H9 (cell line): ENCODE measurements around the gene KCNJ1. TPM values are rescaled to one million over a fixed set of nuclear protein-coding genes. Genes with fewer than 3 reads are reported as not detected.

ENCODE experiments used
- DNase-seq: peaks from one replicate; pipeline ENCODE4 v3.0.0-alpha.2; 2017
- H2AFZ ChIP-seq: one replicate; pipeline ENCODE4 v1.6.1; 2013; ENCODE audit warnings: mild to moderate bottlenecking, low read length, control low read depth, moderate library complexity
- H2AK5ac ChIP-seq: 2 replicates; pipeline ENCODE4 v1.6.1; 2013; ENCODE audit warnings: low read length, control low read depth, mixed read lengths; ENCODE audit not compliant: insufficient read length
- H2BK120ac ChIP-seq: one replicate; pipeline ENCODE4 v1.6.1; 2013; ENCODE audit warnings: low read depth, mild to moderate bottlenecking, low read length, control low read depth, inconsistent platforms; ENCODE audit not compliant: poor library complexity, severe bottlenecking
- H2BK12ac ChIP-seq: 2 replicates; pipeline ENCODE4 v1.6.1; 2013; ENCODE audit warnings: low read length, control low read depth, mixed read lengths, low read depth; ENCODE audit not compliant: insufficient read length
- H2BK15ac ChIP-seq: 2 replicates; pipeline ENCODE4 v1.6.1; 2013; ENCODE audit warnings: low read depth, low read length, control low read depth
- H2BK20ac ChIP-seq: one replicate; pipeline ENCODE4 v1.6.1; 2013; ENCODE audit warnings: low read depth, mild to moderate bottlenecking, low read length, control low read depth, inconsistent platforms; ENCODE audit not compliant: poor library complexity, severe bottlenecking
- H2BK5ac ChIP-seq: 2 replicates; pipeline ENCODE4 v1.6.1; 2013; ENCODE audit warnings: low read length, control low read depth, mixed read lengths; ENCODE audit not compliant: insufficient read length
- H3K14ac ChIP-seq: 2 replicates; pipeline ENCODE4 v1.6.1; 2013; ENCODE audit warnings: low read length, control low read depth; ENCODE audit not compliant: insufficient read depth
- H3K18ac ChIP-seq: 2 replicates; pipeline ENCODE4 v1.6.1; 2013; ENCODE audit warnings: low read depth, mild to moderate bottlenecking, mixed read lengths, low read length, control low read depth; ENCODE audit not compliant: insufficient read length
- H3K23ac ChIP-seq: 2 replicates; pipeline ENCODE4 v1.6.1; 2013; ENCODE audit warnings: low read length, control low read depth, mixed read lengths, low read depth; ENCODE audit not compliant: insufficient read length
- H3K23me2 ChIP-seq: 2 replicates; pipeline ENCODE4 v1.6.1; 2013; ENCODE audit warnings: low read depth, mild to moderate bottlenecking, mixed read lengths, low read length, control low read depth; ENCODE audit not compliant: insufficient read length, poor library complexity, severe bottlenecking
- H3K27ac ChIP-seq: 2 replicates; pipeline ENCODE4 v1.5.1; 2013; ENCODE audit warnings: low read length, control low read depth, mixed read lengths, low read depth; ENCODE audit not compliant: insufficient read length
- H3K27me3 ChIP-seq: 2 replicates; pipeline ENCODE4 v1.6.1; 2013; ENCODE audit warnings: low read length, control low read depth, inconsistent platforms; ENCODE audit not compliant: insufficient read depth
- H3K4ac ChIP-seq: 2 replicates; pipeline ENCODE4 v1.6.1; 2013; ENCODE audit warnings: low read depth, mild to moderate bottlenecking, control low read depth, inconsistent platforms, low read length, moderate library complexity
- H3K4me1 ChIP-seq: 2 replicates; pipeline ENCODE4 v1.6.1; 2013; ENCODE audit warnings: low read length, control low read depth, inconsistent platforms; ENCODE audit not compliant: insufficient read depth
- H3K4me2 ChIP-seq: 2 replicates; pipeline ENCODE4 v1.6.1; 2013; ENCODE audit warnings: low read length, control low read depth, mixed read lengths; ENCODE audit not compliant: insufficient read length, insufficient read depth
- H3K56ac ChIP-seq: 2 replicates; pipeline ENCODE4 v1.6.1; 2013; ENCODE audit warnings: low read depth, mild to moderate bottlenecking, mixed read lengths, low read length, control low read depth; ENCODE audit not compliant: insufficient read length
- H3K79me1 ChIP-seq: 2 replicates; pipeline ENCODE4 v1.6.1; 2013; ENCODE audit warnings: low read depth, mild to moderate bottlenecking, moderate library complexity, low read length, control low read depth, inconsistent platforms; ENCODE audit not compliant: insufficient read depth, poor library complexity, severe bottlenecking
- H3K79me2 ChIP-seq: 2 replicates; pipeline ENCODE4 v1.6.1; 2013; ENCODE audit warnings: low read length, control low read depth, inconsistent platforms; ENCODE audit not compliant: insufficient read depth
- H3K9ac ChIP-seq: 2 replicates; pipeline ENCODE4 v1.6.1; 2013; ENCODE audit warnings: low read length, control low read depth, mixed read lengths; ENCODE audit not compliant: insufficient read length; ENCODE audit errors: extremely low read depth
- H3K9me3 ChIP-seq: one replicate; pipeline ENCODE4 v1.6.1; 2013; ENCODE audit warnings: low read depth, low read length, inconsistent platforms; ENCODE audit not compliant: control insufficient read depth
- H3T11ph ChIP-seq: one replicate; pipeline ENCODE4 v1.6.1; 2013; ENCODE audit warnings: mild to moderate bottlenecking, low read length, control low read depth, inconsistent platforms
- H4K20me1 ChIP-seq: one replicate; pipeline ENCODE4 v1.6.1; 2013; ENCODE audit not compliant: control insufficient read depth, insufficient read length, insufficient read depth
- H4K5ac ChIP-seq: 2 replicates; pipeline ENCODE4 v1.6.1; 2013; ENCODE audit warnings: low read depth, mild to moderate bottlenecking, mixed read lengths, low read length, control low read depth; ENCODE audit not compliant: insufficient read length
- H4K8ac ChIP-seq: replicated peaks from 2 replicates; pipeline ENCODE4 v1.6.1; 2013; ENCODE audit warnings: low read length, control low read depth, mixed read lengths, low read depth; ENCODE audit not compliant: insufficient read length
- H4K91ac ChIP-seq: 2 replicates; pipeline ENCODE4 v1.6.1; 2013; ENCODE audit warnings: low read depth, mild to moderate bottlenecking, moderate library complexity, mixed read lengths, low read length, control low read depth; ENCODE audit not compliant: insufficient read length
- H3K27ac Mint-ChIP-seq, 3 experiments: 2 replicates in 2 of 3; 3 replicates in 1 of 3; pipeline ENCODE4 v1.8.0; 2020 to 2021; ENCODE audit warnings: mixed read lengths in 3 of 3, mild to moderate bottlenecking in 1 of 3, moderate library complexity in 1 of 3
- H3K27me3 Mint-ChIP-seq: 2 replicates; pipeline ENCODE4 v1.8.0; 2021; ENCODE audit warnings: low read depth, mild to moderate bottlenecking, moderate library complexity, mixed read lengths
- H3K36me3 Mint-ChIP-seq, 3 experiments: 2 replicates in 2 of 3; 3 replicates in 1 of 3; pipeline ENCODE4 v1.8.0; 2020 to 2021; ENCODE audit warnings: low read depth in 3 of 3, mixed read lengths in 3 of 3; ENCODE audit not compliant: insufficient read depth in 1 of 3
- H3K4me1 Mint-ChIP-seq, 2 experiments: 2 replicates each; pipeline ENCODE4 v1.8.0; 2020; ENCODE audit warnings: mixed read lengths in 2 of 2
- H3K4me3 Mint-ChIP-seq, 2 experiments: 2 replicates in 1 of 2; 3 replicates in 1 of 2; pipeline ENCODE4 v1.8.0; 2020 to 2021; ENCODE audit warnings: mild to moderate bottlenecking in 2 of 2, mixed read lengths in 2 of 2, moderate library complexity in 1 of 2
- H3K9me3 Mint-ChIP-seq, 2 experiments: 2 replicates in 1 of 2; 3 replicates in 1 of 2; pipeline ENCODE4 v1.8.0; 2020; ENCODE audit warnings: mild to moderate bottlenecking in 2 of 2, mixed read lengths in 2 of 2, moderate library complexity in 1 of 2
- WGBS: extraction: QIAGEN DNeasy Blood & Tissue Kit; methylation state at CpG from one replicate; pipeline ENCODE4 v1.1.7; 2013; ENCODE audit warnings: missing lambda C conversion rate, low lambda C conversion rate, mixed read lengths; ENCODE audit not compliant: insufficient read length; ENCODE audit errors: extremely low coverage; 5-methylcytosine and 5-hydroxymethylcytosine counted together
- total RNA-seq: library from RNA; stranded (reverse); gene quantifications from 2 replicates; pipeline ENCODE4 v1.2.1, GENCODE V29; 2021
- TF ChIP-seq, protein P1 (sequence below): fragments of 200-600 bp; sonication (generic); conservative IDR thresholded peaks from 3 replicates; pipeline ENCODE4 v1.8.0; 2021; ENCODE audit warnings: antibody characterized with exemption, mild to moderate bottlenecking

Gene KCNJ1
- total RNA-seq, 1 experiment from 2014 or later, result not detected

DNA sequence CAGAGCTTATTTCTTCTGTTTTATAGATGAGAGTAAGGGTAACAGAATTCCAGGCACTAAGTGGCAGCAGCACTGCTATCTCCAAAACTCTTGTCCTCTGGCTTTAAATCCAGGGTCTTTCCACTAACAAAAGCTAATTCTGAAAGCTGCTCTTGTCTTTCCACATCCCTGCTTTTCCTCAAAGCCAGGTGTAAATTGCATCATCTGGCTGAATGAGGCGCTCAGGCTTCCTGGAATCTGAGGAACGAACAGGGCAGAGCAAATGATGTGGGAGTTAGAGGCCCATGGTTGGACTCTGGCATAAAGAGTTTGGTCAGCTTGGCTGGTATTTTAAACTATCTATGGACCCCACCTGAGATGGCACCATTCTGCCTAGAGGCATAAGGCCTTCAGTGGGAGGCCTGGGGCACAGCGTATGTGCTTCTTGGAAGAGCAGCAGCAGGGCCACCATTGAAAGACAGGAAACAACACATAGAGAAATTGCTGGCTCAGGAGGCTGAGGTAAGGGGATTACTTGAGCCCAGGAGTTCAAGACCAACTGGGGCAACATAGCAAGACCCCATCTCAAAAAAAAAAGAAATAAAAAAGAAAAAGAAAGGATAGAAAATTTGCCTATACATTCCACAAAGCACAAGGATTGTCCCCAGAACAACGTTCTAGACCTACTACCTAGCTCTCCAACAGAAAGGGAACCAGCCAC lies 25.9 kb upstream of the KCNJ1 start:
- no peak overlapping the region for H3K4me3 Mint-ChIP-seq
- Histone ChIP-seq H3K23ac (no peak overlapping the region), H4K91ac (no peak overlapping the region), H3K79me1 (no peaks in the 10 kb centered on the region), H4K20me1 (no peaks in the 10 kb centered on the region), H3K4ac (no peak overlapping the region), H3K27me3 (peaks cover 52% of the 10 kb centered on the region), H2BK5ac (no peak overlapping the region), H3K79me2 (no peaks in the 10 kb centered on the region), H3K56ac (no peak overlapping the region), H3T11ph (no peak overlapping the region), H2BK120ac (no peak overlapping the region), H3K9ac (no peak overlapping the region), H4K5ac (no peak overlapping the region), H2AK5ac (no peak overlapping the region), H3K27ac (no peak overlapping the region), H2BK20ac (no peak overlapping the region), H2AFZ (no peak overlapping the region), H3K9me3 (no peaks in the 10 kb centered on the region), H3K23me2 (peaks cover 8% of the 10 kb centered on the region), H3K4me1 (no peaks in the 10 kb centered on the region), H4K8ac (no peak overlapping the region), H2BK15ac (no peak overlapping the region), H2BK12ac (no peak overlapping the region), H3K4me2 (no peak overlapping the region), H3K14ac (no peak overlapping the region), H3K18ac (no peak overlapping the region)
- H3K36me3 Mint-ChIP-seq, result no peaks in the 10 kb centered on the region
- DNase-seq, result no peak
- TF ChIP-seq, protein P1, sequence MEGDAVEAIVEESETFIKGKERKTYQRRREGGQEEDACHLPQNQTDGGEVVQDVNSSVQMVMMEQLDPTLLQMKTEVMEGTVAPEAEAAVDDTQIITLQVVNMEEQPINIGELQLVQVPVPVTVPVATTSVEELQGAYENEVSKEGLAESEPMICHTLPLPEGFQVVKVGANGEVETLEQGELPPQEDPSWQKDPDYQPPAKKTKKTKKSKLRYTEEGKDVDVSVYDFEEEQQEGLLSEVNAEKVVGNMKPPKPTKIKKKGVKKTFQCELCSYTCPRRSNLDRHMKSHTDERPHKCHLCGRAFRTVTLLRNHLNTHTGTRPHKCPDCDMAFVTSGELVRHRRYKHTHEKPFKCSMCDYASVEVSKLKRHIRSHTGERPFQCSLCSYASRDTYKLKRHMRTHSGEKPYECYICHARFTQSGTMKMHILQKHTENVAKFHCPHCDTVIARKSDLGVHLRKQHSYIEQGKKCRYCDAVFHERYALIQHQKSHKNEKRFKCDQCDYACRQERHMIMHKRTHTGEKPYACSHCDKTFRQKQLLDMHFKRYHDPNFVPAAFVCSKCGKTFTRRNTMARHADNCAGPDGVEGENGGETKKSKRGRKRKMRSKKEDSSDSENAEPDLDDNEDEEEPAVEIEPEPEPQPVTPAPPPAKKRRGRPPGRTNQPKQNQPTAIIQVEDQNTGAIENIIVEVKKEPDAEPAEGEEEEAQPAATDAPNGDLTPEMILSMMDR, result no peak
- peaks cover 17 to 22% of the 10 kb centered on the region in 2 experiments for H3K4me1 Mint-ChIP-seq
- no peak overlapping the region for H3K27ac Mint-ChIP-seq
- H3K27me3 Mint-ChIP-seq, result peaks cover 94% of the 10 kb centered on the region
- WGBS, result no CpG with 5 or more reads among the region's 4 CpGs
- H3K9me3 Mint-ChIP-seq, result no peaks in the 10 kb centered on the region; a peak in 1 of 5 replicates
